ENCODE data around the gene MXRA8. TPM values are rescaled to one million over a fixed set of nuclear protein-coding genes. Genes with fewer than 3 reads are reported as not detected.

MXRA8 gene
- total RNA-seq, 1 donor from 2014 or later, result 106 TPM

DNA sequence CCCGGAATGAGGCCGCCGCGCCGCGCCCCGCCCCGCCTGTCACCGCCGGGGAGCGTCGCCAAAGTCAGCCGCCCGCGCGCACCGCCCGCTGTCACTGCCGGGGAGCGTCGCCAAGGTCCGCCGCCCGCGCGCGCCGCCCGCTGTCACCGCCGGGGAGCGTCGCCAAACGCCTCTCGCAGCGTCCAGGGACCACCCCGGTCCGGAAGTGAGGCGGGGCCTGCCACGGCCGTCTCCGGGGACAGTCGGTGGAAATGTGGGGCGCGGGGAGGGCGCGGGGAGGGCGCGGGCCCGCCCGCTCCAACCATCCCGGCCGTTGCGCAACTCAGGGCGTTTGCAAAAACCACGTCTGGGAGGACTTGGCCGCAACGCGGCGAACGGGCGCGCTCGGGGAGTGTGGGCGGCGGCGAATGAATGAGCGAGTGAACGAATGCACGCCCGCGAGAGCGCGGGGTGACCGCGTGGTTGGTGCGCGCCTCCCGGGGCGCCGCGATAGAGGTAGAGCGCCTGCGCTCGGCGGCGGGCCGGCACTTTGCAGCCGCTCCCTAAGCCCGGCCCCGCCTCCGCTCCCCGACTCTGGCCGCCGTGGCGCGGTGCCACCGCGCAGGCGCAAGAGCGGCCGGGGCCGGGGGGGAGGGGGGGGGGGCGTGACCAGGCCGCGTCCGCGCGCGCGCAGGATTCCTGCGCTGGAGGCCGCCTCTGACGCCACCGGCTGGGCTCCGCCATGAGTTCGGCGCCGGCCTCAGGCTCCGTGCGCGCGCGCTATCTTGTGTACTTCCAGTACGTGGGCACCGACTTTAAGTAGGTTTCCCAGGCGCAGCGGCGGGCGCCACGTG is 50.2 kb downstream of the MXRA8 start, which contains the start of the genes ACAP3 and PUSL1:
Gene ACAP3 (minus strand): TSS at position 8 of the 833 bp plus-strand sequence. CDS start 115 bp downstream, outside the sequence.
Gene PUSL1 (plus strand): TSS at position 675 of the 833 bp plus-strand sequence. CDS start 47 bp downstream, at position 722.
- TF ChIP-seq, protein P1, sequence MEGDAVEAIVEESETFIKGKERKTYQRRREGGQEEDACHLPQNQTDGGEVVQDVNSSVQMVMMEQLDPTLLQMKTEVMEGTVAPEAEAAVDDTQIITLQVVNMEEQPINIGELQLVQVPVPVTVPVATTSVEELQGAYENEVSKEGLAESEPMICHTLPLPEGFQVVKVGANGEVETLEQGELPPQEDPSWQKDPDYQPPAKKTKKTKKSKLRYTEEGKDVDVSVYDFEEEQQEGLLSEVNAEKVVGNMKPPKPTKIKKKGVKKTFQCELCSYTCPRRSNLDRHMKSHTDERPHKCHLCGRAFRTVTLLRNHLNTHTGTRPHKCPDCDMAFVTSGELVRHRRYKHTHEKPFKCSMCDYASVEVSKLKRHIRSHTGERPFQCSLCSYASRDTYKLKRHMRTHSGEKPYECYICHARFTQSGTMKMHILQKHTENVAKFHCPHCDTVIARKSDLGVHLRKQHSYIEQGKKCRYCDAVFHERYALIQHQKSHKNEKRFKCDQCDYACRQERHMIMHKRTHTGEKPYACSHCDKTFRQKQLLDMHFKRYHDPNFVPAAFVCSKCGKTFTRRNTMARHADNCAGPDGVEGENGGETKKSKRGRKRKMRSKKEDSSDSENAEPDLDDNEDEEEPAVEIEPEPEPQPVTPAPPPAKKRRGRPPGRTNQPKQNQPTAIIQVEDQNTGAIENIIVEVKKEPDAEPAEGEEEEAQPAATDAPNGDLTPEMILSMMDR (IDR thresholded peaks at IDR 0.05; ENCODE audit: insufficient read depth, low read length, poor library complexity, severe bottlenecking), result no peak
- Histone ChIP-seq H3K4me3 (ENCODE audit: low read depth, low read length) (peak within 1 kb of the TSS; percentile 81), H3K36me3 (ENCODE audit: control insufficient read depth, insufficient read depth, low read length) (peaks cover 4% of the 10 kb centered on the region), H3K27me3 (ENCODE audit: control insufficient read depth, insufficient read depth, low read length) (no peaks in the 10 kb centered on the region)
- peak; percentile 34 for DNase-seq (ENCODE audit: low read depth)

DNA sequence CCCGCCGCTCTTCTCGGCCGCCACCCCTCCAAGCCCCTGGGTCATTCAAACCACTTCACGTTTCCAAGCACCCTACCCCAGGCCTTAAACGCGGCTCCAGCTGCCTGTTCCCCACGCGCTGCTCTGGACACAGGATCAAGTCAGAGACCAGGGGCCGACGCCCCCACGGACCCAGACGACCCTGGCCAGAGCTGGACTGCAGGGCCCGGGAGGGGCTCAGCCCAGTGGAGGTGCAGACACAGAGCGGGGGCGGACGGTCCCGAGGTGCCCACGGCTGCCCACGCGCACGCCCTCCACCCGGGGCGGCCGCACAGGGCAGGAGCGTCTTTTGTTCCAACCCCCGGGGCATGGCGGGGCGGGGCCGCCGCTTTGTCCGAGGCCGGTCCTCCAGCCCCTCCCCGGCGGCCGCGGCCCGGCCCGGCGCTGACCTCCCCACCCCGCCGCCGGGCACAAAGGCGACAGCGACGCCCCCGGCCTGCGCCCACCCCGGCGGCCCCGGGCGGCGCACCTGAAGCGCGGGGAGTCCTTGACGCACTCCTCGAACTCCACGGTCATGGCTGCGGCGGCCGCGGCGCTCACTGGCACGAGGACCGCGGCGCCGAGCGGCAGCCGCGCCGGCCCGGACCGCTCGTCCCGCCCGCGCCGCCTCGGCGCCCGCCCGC is 51.0 kb downstream of the MXRA8 start:
- peaks cover 3% of the 10 kb centered on the region for H3K36me3 ChIP-seq (ENCODE audit: control insufficient read depth, insufficient read depth, low read length)
- no peaks in the 10 kb centered on the region for H3K27me3 ChIP-seq (ENCODE audit: control insufficient read depth, insufficient read depth, low read length)
- no peak for DNase-seq (ENCODE audit: low read depth)
- TF ChIP-seq, protein P1 (IDR thresholded peaks at IDR 0.05; ENCODE audit: insufficient read depth, low read length, poor library complexity, severe bottlenecking), result no peak
- peak overlapping the region; percentile 50 for H3K4me3 ChIP-seq (ENCODE audit: low read depth, low read length)

GRCh38 chr1:1306661-1307260 is 51.6 kb downstream of the MXRA8 start:
- TF ChIP-seq, protein P1 (IDR thresholded peaks at IDR 0.05; ENCODE audit: insufficient read depth, low read length, poor library complexity, severe bottlenecking), result no peak
- no peak for DNase-seq (ENCODE audit: low read depth)
- Histone ChIP-seq H3K27me3 (ENCODE audit: control insufficient read depth, insufficient read depth, low read length) (no peaks in the 10 kb centered on the region), H3K4me3 (ENCODE audit: low read depth, low read length) (peak overlapping the region; percentile 50), H3K36me3 (ENCODE audit: control insufficient read depth, insufficient read depth, low read length) (peaks cover 3% of the 10 kb centered on the region)

DNA sequence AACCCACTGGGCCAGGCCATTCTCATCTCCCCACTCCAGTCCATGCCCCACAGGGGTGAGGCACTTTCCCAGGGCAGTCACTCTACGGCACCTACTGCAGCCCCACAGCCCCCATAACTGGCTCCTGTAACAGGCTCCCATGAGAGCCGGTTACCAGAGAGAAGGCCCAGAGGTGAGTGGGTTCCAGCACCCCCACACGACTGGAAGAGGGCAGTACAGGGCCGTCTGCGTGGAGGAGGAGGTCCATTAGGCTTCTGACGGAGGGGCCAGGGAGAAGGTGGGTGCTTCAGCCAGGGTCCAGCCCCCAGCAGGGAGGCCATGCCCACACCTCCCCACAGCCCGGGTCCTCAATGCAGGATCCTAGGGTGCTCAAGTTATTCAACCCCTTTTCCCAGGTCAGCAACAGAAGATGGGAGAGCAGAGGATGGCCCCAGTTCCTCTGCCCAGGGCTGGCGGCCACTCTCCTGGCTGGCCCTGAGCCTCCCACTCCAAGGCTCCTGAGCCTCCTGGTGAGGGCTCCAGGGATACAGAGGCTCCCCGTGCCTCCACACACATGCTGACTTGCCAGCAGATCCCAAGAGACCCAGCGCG is 52.2 kb downstream of the MXRA8 start:
- DNase-seq (ENCODE audit: low read depth), result no peak
- TF ChIP-seq, protein P1 (IDR thresholded peaks at IDR 0.05; ENCODE audit: insufficient read depth, low read length, poor library complexity, severe bottlenecking), result peak; percentile 28
- Histone ChIP-seq H3K4me3 (ENCODE audit: low read depth, low read length) (no peak overlapping the region), H3K36me3 (ENCODE audit: control insufficient read depth, insufficient read depth, low read length) (peaks cover 3% of the 10 kb centered on the region), H3K27me3 (ENCODE audit: control insufficient read depth, insufficient read depth, low read length) (no peaks in the 10 kb centered on the region)

GRCh38 chr1:1305300-1306069 is 52.9 kb downstream of the MXRA8 start:
- Histone ChIP-seq H3K36me3 (ENCODE audit: control insufficient read depth, insufficient read depth, low read length) (peaks cover 1% of the 10 kb centered on the region), H3K4me3 (ENCODE audit: low read depth, low read length) (no peak overlapping the region)
- TF ChIP-seq, protein P1 (IDR thresholded peaks at IDR 0.05; ENCODE audit: insufficient read depth, low read length, poor library complexity, severe bottlenecking), result peak; percentile 13

More at GRCh38 chr1:1305300-1306069, 52.9 kb downstream of the MXRA8 start:
- H3K27me3 ChIP-seq (ENCODE audit: control insufficient read depth, insufficient read depth, low read length), result no peaks in the 10 kb centered on the region
- DNase-seq (ENCODE audit: low read depth), result peak; percentile 35
